ACHN (cell line): ENCODE data around the gene UNC50.
A peak's percentile ranks its signal among the peaks of the same experiment; 100 is the strongest.
"Not testable (repeated sequence)": the region's sequence is repeated elsewhere in the genome, so short reads cannot be mapped to it uniquely, and the experiment has no call there.

Experiments
- DNase-seq: peaks from one replicate; pipeline ENCODE4 v3.0.0-alpha.2; 2015
- in situ Hi-C: cut with HindIII; loops from 2 replicates; pipeline ENCODE4 v1.10.0; 2017; ENCODE audit warnings: low sequenced_read_pairs, low pct_ligation_motif_present, low pct_unique_long_range_greater_than_20kb

The UNC50 gene

DNA sequence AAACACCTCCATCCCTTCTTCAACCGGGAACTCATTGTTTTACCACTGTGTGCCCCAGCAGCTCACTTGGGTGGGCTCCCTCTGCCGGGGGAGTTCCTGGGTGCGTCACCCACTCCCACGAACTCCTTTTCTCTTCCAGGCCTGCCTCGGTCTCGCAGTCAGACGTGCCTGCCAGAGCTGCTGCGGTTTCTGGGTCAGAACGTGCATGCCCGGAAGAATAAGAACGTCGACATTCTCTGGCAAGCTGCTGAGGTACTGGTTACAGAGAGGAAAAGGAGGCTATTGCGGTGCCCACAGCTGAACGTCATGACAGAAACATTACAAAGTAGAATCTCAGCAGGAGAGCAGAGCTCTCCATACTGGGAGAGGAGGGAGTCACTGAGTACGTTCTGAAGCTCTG is 35.7 kb upstream of the UNC50 start:
- no peak for DNase-seq
- in situ Hi-C loops = no loop called here

DNA sequence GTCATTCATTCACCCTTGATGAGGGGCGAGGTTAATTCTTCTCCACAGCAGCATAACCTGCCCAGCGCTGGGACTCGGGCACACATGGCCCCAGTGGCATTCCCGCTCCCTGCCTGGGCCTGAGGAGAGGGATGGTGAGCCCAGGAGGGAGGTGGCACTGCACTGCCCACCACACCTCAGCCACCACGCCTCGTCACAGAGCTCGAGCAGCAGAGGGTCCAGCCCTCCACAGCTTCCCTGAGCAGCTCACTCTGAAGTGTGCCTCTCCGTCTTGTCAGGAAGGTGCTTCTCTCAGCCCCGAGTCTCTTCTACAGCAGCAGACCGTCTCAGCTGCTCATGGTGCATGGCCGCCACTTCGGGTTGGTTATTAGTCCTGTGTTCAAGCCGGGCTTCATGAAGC is 35.0 kb upstream of the UNC50 start:
- DNase-seq = no peak
- in situ Hi-C loops = no loop called here

DNA sequence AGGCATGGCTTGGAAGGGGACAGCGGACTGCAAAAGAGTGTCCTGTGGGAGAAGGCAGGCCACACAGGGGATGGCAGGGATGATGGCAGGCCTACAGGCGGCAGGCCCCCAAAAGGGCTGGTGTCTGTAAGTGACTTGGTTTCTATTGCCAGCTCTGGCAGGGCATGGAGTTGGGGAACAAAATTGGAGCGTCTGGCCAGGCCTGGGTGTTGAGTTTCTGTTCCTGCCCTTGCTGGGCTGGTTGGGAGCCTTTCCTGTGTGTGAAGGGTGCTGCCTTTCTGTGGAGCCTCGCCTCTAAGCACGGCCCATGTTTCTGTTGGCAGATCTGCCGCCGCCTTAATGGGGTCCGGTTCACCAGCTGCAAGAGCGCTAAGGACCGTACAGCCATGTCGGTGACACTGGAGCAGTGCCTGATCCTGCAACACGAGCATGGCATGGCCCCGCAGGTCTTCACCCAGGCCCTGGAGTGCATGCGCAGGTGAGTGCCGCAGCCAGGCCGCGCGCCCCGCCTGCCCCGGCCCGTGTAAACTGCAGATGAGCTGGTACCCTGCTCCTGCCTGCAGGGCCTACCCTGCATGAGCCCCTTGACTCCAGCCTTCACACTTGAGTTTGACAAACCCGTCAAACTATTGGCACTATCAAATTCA is 31.6 kb upstream of the UNC50 start:
- no peak for DNase-seq
- in situ Hi-C loops = no loop called here

DNA sequence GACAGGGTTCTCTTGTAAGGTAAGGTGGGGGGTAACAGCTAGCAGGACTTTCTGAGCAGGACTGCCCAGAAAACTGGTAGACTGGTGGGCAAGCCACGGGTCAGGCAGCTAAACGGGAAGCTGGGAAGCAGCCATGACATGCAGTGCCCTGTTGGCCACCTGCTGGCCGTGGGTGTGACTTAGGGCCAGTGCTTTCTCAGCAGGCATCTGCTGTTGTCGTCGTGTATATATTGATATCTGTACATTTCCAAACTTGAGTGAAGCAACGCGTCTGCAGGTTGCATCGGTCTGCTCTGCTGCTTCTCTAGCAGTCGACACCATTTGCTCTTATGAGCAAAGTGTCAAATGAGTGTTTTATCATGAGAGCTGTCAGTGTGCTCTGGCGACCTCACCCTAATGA is 31.1 kb upstream of the UNC50 start:
- no peak for DNase-seq
- in situ Hi-C loops = no loop called here

DNA sequence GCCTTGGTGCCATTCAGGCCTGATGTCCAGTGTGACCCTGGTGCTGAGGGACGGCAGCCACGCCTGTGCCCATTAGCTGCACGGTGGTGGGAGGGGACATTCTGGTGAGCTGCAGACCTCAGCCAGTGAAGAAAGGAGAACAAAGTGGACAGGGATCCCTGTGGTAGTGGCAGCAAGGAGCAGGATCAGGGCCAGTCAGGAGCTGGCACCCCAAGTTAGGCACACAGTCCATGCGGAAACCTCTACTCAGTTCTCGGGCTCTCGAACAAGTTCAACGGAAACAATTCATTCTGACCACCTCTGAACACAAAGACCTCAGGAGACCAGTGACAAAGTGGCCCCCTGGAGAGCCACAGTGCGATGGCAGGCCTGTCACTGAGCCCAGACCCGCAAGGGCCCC is 30.2 kb upstream of the UNC50 start:
- in situ Hi-C loops = no loop called here
- no peak for DNase-seq

DNA sequence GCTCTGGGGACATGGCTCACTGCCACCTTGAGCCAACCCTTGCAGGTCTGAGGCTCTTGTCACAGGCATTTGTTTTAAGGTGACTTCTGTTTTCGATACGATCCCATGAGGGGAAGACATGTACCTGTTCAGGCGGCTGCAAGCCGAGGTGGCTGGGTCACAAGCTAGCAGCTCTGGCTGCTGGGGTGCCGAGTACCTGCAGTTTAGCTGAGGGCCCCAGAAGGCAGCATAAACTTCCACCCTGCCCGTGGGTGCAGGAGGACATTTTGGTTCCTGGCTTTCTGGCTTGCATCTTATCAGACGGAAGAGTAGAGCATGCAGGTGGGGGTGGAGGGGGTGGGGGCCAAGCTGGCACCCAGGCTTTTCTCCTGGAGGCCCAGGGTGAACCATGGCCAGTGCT is 28.5 kb upstream of the UNC50 start:
- in situ Hi-C loops = no loop called here
- no peak for DNase-seq

DNA sequence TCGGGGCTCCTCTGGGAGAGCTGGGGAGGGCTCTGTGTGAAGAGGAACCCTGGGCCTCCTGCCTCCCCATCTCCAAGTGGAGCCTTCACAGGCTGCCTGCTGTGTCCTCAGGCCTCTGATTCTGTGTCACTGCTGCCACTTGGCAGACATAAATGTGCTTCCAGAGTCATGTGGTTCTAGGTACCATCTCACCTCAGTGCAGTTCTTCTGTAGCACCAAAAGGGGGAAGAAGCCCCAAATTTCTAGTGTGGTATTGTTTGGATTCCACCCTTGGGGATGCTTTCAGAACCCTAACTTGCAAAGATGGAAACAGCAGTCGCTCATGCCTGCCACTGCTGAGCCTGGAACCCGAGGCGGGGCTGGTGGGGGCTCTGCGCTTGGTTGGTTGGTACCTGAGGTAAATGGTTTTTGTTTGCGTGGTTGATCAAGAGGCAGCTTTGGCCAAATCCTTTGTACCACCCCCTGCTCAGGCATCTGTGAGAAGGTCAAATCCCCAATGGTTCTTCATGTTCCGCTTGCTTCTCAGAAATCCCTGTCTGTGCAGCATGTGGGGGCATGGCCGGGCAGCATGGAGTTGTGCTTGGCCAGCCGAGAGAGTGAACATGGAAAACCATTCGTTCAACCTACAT is 27.6 kb upstream of the UNC50 start:
- DNase-seq = no peak
- in situ Hi-C loops = no loop called here

DNA sequence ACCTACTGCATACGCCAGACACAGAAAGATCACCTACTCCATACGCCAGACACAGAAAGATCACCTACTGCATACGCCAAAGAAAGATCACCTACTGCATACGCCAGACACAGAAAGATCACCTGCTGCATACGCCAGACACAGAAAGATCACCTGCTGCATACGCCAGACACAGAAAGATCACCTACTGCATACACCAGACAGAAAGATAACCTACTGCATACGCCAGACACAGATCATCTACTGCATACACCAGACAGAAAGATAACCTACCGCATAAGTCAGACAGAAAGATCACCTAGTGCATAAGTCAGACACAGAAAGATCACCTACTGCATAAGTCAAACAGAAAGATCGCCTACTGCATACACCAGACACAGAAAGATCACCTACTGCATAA is 25.9 kb upstream of the UNC50 start:
- in situ Hi-C loops = no loop called here
- no peak for DNase-seq

DNA sequence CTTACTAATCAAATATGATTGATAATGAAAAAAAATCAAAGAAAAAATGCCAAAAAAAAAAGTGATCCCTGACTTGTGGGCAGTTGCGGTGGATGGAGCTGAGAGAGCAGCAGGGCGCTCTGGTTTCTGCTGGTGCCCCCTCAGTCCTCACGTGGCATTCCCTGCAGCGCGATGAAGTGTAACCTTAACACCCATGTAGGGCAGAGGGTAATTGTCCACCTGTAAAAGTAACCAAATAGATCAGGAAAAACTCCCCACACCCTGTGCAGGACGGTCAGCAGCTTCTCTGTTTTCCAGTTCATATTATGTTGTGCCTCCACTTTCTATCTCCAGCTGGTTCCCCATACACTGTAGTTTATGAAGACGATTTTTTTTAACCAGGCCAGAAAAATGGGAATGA is 25.1 kb upstream of the UNC50 start:
- in situ Hi-C loops = no loop called here
- DNase-seq = no peak

DNA sequence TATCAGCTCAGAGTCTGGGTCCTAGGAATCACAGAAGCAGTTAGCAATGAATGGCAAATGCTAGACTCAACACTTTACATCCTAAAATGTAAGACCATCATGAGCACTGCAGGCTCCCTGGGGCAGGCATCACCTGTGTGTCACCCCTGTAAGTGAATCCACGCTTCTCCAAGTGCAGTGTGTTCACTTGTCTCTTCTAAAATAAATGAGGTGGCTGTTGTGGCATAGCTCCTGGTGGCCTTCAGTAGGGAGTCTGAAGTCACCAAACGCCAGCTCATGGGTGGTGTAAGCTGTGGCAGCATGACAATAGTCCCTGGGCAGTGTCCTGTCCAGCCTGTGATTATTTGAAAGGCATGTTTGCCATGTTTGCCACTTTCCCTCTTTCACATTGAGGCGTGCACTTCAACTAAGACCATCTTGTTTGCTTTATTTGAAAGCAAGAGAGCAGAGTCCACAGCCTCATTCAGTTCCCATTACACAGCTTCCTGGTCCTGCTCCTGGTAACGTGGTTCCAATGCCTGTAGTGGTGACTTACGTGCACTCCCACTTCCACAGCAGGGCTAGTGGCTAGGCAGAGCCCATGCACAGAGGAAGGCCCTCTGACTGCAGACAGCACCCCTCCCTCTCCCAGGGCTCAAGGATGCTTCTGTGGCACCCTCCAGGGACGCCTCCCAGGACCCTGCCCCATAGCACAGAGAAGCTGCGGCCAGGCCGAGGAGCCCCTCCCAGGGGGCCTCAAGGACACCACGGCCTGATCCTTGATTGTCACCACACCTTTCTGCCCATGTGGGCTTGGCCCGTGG is 24.4 kb upstream of the UNC50 start:
- DNase-seq = no peak
- in situ Hi-C loops = no loop called here

DNA sequence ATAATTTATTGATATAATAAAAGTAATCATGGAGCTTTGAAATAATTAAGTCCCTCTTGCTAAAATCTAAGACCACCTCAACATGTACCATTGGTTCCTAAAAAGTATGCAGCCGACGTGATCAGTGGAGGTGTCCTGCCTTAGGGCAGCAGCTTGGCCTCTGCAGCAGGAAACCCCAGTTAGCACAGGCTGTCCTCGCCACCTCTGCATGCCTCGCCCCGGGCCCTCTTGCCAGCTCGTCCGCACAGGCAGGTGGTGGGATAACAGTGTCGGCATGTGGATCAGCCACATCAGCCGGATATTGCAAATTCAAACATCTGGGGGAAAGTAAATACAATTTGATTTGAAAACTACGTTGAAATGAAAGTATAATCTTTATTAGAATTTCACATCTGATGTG is 23.0 kb upstream of the UNC50 start:
- no peak for DNase-seq
- in situ Hi-C loops = no loop called here

DNA sequence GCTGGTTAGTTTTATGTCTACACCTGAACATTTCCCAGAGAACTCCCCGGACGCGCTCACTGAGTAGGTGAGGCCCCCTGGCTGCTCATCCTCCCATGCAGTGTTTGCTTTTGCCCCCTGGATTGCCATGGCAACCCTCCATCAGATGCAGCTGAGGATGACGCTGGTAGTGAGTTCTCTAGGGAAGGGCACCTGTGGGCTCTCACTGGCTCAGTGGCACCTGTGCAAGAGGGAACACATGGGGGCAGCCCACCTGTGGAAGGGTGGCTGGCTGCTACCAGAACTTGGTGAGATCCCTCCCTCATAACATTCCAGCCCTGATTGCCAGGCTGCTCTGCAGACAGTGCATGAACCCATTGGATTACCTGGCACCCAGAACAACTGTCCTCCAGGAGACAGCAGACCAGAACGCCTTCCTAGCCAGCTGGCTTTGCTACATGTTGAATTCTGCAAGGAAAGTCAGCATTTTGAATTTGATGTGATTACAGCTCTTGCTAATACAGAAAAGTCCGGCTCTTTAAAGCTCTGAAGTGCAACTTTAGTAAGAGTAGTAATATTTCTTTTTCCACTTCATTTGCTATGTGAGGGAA is 21.7 kb upstream of the UNC50 start:
- in situ Hi-C loops = no loop called here

DNA sequence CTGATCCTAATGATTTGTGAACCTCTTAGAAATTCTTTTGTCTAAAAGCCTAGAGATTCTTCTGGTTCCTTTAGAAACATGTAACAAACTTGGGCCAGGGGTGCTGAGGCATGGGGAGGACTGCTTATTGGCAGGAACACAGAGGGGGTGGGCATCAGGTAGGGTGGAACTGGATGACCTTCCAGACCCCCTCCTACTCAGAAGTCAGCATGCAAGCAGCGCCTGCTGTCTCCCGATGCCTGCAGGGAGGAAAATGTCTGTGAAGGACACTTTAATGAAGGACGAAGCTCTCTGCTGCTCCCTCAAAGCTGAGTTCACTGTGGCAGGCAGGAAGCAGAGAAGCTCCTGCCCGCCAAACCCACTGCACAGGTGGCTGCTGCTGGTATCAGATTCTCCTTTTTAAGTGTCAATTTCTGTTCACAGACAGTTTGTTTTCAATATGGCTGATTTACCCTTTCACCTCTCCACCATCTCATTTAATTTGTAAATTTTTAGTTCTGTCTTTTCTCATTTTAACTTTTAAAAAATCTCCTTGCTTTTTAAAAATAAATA is 19.4 kb upstream of the UNC50 start:
- no peak for DNase-seq
- in situ Hi-C loops = no loop called here

More for the DNA sequence above, 21.7 kb upstream of the UNC50 start:
- no peak for DNase-seq

DNA sequence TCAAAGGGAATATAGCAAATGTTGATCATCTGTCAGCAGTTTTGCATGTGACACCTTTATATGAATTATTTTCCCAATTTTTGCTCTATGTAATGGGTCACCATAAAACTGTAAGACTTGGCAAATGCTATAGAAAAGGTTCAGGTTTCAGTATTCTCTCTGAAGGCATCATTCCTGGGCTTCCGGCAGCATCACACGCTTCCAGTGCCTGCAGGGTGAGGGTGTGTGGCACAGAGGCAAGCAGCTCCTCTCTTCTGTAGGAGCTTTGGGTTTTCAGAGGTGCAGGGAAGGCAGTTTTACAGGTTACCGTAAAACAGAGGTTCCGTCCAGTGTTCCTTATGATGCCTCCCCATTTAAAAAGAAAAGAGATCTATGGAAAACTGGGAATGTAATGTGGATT is 18.9 kb upstream of the UNC50 start:
- in situ Hi-C loops = no loop called here

DNA sequence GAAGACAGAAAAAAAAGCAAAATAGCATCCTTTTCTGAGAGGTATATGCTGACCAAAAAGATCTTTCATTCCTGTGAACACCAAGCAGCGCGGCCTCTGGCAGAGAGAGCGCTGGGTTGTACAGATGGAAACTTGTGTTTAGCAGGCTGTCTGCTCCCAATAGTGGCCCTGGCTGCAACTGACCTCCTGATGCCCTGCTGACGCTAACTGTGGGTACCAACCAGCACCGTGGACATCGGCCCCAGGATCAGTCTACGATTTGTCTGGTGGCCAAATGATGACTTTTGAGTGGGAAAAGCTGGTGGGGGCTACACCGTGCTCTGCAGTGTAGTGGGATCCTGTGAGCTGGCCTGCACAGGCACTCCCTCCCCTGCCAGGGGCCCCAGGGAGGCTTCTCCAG is 15.8 kb upstream of the UNC50 start:
- in situ Hi-C loops = no loop called here

More for the DNA sequence above, 18.9 kb upstream of the UNC50 start:
- no peak for DNase-seq

DNA sequence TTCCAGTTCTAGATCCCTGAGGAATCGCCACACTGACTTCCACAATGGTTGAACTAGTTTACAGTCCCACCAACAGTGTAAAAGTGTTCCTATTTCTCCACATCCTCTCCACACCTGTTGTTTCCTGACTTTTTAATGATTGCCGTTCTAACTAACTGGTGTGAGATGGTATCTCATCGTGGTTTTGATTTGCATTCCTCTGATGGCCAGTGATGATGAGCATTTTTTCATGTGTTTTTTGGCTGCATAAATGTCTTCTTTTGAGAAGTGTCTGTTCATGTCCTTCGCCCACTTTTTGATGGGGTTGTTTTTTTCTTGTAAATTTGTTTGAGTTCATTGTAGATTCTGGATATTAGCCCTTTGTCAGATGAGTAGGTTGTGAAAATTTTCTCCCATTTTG is 13.7 kb upstream of the UNC50 start:
- DNase-seq, in situ Hi-C loops: not testable (repeated sequence)

More for the DNA sequence above, 15.8 kb upstream of the UNC50 start:
- no peak for DNase-seq

DNA sequence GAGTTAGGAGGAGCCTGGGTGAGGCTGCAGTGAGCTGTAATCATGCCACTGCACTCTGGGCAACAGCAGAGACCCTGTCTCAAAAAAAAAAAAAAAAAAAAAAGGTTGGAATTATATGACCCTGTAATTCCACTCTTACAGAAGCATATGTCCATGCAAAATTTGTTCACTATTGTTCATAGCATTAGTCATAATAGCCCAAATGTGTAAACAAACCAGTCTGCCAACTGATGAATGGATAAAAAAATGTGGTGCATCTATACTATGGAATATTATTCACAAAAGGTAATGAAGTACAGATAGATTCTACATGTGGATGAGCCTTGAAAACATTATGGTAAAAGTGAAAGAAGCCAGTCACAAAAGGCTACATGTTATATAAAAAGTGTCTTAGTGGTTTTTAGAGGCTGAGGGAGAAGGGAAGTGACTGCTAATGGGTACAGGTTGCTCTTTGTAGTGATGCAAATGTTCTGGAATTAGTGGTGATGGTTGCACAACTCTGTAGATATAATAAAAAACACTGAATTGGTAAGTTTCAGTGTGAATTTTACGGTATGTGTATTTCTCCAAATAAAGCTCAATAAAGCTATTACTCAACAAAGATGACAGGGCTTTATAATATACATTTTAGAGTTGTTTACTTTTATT is 9.5 kb upstream of the UNC50 start:
- in situ Hi-C loops = no loop called here
- DNase-seq = no peak

DNA sequence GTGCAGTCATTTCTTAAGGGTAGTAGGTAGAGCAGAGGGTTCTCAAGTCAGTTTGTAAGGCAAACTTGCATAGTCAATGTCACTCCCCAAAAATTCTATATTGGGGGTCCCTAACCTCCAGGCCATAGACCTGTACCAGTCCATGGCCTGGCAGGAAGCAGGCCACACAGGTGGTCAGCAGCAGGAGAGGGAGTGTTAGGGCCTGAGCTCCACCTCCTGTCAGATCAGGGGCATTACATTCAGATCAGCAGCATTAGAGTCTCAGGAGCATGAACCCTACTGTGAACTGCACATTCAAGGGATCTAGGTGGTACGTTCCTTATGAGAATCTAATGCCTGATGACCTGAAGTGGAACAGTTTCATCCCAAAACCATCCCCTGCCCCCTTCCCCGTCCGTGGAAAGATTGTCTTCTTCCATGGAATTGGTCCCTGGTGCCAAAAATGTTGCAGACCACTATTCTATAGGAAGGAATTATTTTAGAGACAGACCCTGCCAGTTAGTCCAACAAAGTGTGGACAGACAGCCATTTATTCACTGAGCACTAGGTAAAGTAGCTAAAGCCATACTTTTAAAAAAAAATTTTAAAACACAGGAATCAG is 6.8 kb upstream of the UNC50 start:
- peak; percentile 64 for DNase-seq
- in situ Hi-C loops = no loop called here
